HepG2 (cell line): ENCODE data around the gene PKN2. TPM values are rescaled to one million over a fixed set of nuclear protein-coding genes. Genes with fewer than 3 reads are reported as not detected.

Experiments used
- CBFB ChIP-seq: sonication (generic); formaldehyde crosslinking; IDR thresholded peaks from 2 replicates; pipeline ENCODE4 v1.4.0; 2020; ENCODE audit warnings: missing genetic modification reagents
- GATAD1 ChIP-seq: IDR thresholded peaks from 2 replicates; pipeline ENCODE4 v1.6.1; 2016; ENCODE audit warnings: missing genetic modification reagents, missing compliant biosample characterization
- MAFF ChIP-seq: IDR thresholded peaks from 2 replicates; pipeline ENCODE4 v1.6.1; 2011; ENCODE audit warnings: low read depth, low read length, improper control_type of control experiment
- NCOA1 ChIP-seq: sonication (generic); formaldehyde crosslinking; IDR thresholded peaks from 2 replicates; pipeline ENCODE4 v1.9.0; 2021; ENCODE audit warnings: missing genetic modification reagents
- NCOR1 ChIP-seq: fragments of 200-600 bp; sonication (generic); IDR thresholded peaks from 2 replicates; pipeline ENCODE4 v1.7.0; 2017; ENCODE audit warnings: antibody characterized with exemption, low read length, borderline replicate concordance
- RBM39 ChIP-seq: fragments of 200-400 bp; formaldehyde crosslinking; IDR thresholded peaks from one replicate; pipeline ENCODE4 v1.6.1; 2018; ENCODE audit warnings: antibody characterized with exemption, mild to moderate bottlenecking, low read depth, low read length; ENCODE audit not compliant: poor library complexity, severe bottlenecking
- SIN3B ChIP-seq: fragments of 150-350 bp; IDR thresholded peaks from 2 replicates; pipeline ENCODE4 v1.6.1; 2014; ENCODE audit warnings: low read length
- ZBTB21 ChIP-seq: sonication (generic); formaldehyde crosslinking; IDR thresholded peaks from 2 replicates; pipeline ENCODE4 v1.4.0; 2020; ENCODE audit warnings: missing genetic modification reagents
- ZFP36L1 ChIP-seq: sonication (generic); formaldehyde crosslinking; IDR thresholded peaks from 2 replicates; pipeline ENCODE4 v1.8.0; 2022; ENCODE audit warnings: mild to moderate bottlenecking, missing genetic modification reagents, moderate library complexity
- ZKSCAN1 ChIP-seq: fragments of 150-350 bp; IDR thresholded peaks from 2 replicates; pipeline ENCODE4 v1.6.1; 2014; ENCODE audit warnings: low read length
- ZNF124 ChIP-seq: sonication (generic); formaldehyde crosslinking; IDR thresholded peaks from 2 replicates; pipeline ENCODE4 v1.4.0; 2020; ENCODE audit warnings: missing genetic modification reagents
- ZNF383 ChIP-seq: sonication (generic); formaldehyde crosslinking; IDR thresholded peaks from 2 replicates; pipeline ENCODE4 v1.4.0; 2020; ENCODE audit warnings: missing genetic modification reagents, mild to moderate bottlenecking, borderline replicate concordance
- polyA plus RNA-seq, 8 experiments: library from polyadenylated mRNA; depleted of rRNA in 3 of 8; stranded (reverse) in 7 of 8; unstranded in 1 of 8; fragments of >200 nt; fragmentation: Illumina TruSeq in 4 of 8; extraction: Trizol in 4 of 8; gene quantifications; 2 replicates each; pipeline versions ENCODE4 v1.2.1 to v1.2.3, GENCODE V29; 2011 to 2016; ENCODE audit warnings: low read depth in 4 of 8, missing spikeins in 1 of 8, mixed read lengths in 1 of 8; ENCODE audit not compliant: insufficient read depth in 1 of 8
- total RNA-seq, 5 experiments: library from RNA; depleted of rRNA; stranded (reverse); fragments of >200 nt; fragmentation: Illumina TruSeq; extraction: Trizol; gene quantifications; 2 replicates each; pipeline ENCODE4 v1.2.3, GENCODE V29; 2016; ENCODE audit warnings: low read depth in 1 of 5
- TF ChIP-seq, protein P1 (sequence below): sonication (generic); formaldehyde crosslinking; IDR thresholded peaks from 2 replicates; pipeline ENCODE4 v1.8.1; 2022; ENCODE audit warnings: low read depth, mild to moderate bottlenecking, missing genetic modification reagents
- TF ChIP-seq, protein P2 (sequence below): sonication (generic); formaldehyde crosslinking; IDR thresholded peaks from 2 replicates; pipeline ENCODE4 v1.4.0; 2020; ENCODE audit warnings: missing genetic modification reagents
- TF ChIP-seq, protein P3 (sequence below): sonication (generic); formaldehyde crosslinking; IDR thresholded peaks from 2 replicates; pipeline ENCODE4 v1.5.0; 2020; ENCODE audit warnings: mild to moderate bottlenecking, missing genetic modification reagents
- TF ChIP-seq, protein P4 (sequence below): sonication (generic); formaldehyde crosslinking; IDR thresholded peaks from 2 replicates; pipeline ENCODE4 v1.4.0; 2020; ENCODE audit warnings: mild to moderate bottlenecking, missing genetic modification reagents
- TF ChIP-seq, protein P5 (sequence below): sonication (generic); formaldehyde crosslinking; IDR thresholded peaks from 2 replicates; pipeline ENCODE4 v1.5.0; 2020; ENCODE audit warnings: mild to moderate bottlenecking, missing genetic modification reagents
- TF ChIP-seq, protein P6 (sequence below): sonication (generic); formaldehyde crosslinking; IDR thresholded peaks from 2 replicates; pipeline ENCODE4 v1.8.0; 2022; ENCODE audit warnings: mild to moderate bottlenecking, missing genetic modification reagents; ENCODE audit not compliant: insufficient replicate concordance

PKN2 gene
- total and polyA plus RNA-seq, 2 of the 13 experiments (the other 11 are each of a cell fraction or from before 2014, with no cell fraction given) = 17.0 to 29.4 TPM

DNA sequence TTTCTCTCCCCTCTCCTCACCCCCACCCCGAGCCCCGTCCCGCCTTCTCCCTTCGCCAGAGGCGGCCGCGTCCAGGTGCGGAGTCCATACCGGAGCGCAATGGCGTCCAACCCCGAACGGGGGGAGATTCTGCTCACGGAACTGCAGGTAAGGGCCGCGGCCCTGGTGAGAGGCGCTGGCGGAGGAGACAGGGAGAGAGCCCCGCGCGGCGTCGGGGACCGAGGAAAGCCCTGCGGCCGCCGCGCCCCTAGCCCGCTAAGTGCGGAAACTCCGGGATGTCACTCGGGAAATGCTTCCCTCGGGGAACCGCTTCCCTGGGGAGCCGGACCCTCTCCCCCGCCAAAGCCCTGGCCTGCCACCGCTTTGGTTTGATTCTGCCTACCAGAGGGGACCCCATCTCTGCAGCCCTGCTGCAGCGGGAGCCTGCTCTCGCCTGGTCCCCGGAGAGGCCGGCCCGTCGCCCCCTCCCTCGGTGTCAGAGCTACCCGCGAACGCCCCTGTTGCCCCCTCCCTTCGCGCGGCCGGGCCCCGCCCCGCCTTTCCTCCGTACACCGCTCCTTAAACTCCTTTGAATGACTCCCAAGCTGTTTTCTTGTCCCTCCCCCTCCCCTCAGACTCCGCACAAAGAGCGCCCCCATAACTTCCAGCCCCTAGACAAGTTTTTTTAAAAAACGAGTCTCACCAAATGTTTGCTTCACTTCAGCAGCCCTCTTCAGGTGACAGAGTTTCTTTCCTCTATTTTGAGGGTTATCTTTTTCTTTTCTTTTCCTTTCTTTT, 597 bp downstream of the PKN2 start (continued):
- TF ChIP-seq, protein P1, sequence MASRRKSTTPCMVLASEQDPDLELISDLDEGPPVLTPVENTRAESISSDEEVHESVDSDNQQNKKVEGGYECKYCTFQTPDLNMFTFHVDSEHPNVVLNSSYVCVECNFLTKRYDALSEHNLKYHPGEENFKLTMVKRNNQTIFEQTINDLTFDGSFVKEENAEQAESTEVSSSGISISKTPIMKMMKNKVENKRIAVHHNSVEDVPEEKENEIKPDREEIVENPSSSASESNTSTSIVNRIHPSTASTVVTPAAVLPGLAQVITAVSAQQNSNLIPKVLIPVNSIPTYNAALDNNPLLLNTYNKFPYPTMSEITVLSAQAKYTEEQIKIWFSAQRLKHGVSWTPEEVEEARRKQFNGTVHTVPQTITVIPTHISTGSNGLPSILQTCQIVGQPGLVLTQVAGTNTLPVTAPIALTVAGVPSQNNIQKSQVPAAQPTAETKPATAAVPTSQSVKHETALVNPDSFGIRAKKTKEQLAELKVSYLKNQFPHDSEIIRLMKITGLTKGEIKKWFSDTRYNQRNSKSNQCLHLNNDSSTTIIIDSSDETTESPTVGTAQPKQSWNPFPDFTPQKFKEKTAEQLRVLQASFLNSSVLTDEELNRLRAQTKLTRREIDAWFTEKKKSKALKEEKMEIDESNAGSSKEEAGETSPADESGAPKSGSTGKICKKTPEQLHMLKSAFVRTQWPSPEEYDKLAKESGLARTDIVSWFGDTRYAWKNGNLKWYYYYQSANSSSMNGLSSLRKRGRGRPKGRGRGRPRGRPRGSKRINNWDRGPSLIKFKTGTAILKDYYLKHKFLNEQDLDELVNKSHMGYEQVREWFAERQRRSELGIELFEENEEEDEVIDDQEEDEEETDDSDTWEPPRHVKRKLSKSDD = no peak
- TF ChIP-seq ZNF383 (CRISPR knock-in tag) (peak; percentile 82; the same call in 1 of the 2 replicates), GATAD1 (CRISPR knock-in tag) (no peak), ZKSCAN1 (no peak), MAFF (no peak), NCOA1 (CRISPR knock-in tag) (no peak), ZNF124 (CRISPR knock-in tag) (no peak), RBM39 (peak; percentile 89), NCOR1 (no peak), ZFP36L1 (CRISPR knock-in tag) (no peak; the same call in 1 of the 2 replicates), ZBTB21 (no peak), CBFB (peak; percentile 39; the same call in 1 of the 2 replicates), SIN3B (no peak)
- TF ChIP-seq, protein P2, sequence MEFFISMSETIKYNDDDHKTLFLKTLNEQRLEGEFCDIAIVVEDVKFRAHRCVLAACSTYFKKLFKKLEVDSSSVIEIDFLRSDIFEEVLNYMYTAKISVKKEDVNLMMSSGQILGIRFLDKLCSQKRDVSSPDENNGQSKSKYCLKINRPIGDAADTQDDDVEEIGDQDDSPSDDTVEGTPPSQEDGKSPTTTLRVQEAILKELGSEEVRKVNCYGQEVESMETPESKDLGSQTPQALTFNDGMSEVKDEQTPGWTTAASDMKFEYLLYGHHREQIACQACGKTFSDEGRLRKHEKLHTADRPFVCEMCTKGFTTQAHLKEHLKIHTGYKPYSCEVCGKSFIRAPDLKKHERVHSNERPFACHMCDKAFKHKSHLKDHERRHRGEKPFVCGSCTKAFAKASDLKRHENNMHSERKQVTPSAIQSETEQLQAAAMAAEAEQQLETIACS (CRISPR knock-in tag) = no peak
- TF ChIP-seq, protein P3, sequence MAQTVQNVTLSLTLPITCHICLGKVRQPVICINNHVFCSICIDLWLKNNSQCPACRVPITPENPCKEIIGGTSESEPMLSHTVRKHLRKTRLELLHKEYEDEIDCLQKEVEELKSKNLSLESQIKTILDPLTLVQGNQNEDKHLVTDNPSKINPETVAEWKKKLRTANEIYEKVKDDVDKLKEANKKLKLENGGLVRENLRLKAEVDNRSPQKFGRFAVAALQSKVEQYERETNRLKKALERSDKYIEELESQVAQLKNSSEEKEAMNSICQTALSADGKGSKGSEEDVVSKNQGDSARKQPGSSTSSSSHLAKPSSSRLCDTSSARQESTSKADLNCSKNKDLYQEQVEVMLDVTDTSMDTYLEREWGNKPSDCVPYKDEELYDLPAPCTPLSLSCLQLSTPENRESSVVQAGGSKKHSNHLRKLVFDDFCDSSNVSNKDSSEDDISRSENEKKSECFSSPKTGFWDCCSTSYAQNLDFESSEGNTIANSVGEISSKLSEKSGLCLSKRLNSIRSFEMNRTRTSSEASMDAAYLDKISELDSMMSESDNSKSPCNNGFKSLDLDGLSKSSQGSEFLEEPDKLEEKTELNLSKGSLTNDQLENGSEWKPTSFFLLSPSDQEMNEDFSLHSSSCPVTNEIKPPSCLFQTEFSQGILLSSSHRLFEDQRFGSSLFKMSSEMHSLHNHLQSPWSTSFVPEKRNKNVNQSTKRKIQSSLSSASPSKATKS (CRISPR knock-in tag) = no peak
- TF ChIP-seq, protein P4, sequence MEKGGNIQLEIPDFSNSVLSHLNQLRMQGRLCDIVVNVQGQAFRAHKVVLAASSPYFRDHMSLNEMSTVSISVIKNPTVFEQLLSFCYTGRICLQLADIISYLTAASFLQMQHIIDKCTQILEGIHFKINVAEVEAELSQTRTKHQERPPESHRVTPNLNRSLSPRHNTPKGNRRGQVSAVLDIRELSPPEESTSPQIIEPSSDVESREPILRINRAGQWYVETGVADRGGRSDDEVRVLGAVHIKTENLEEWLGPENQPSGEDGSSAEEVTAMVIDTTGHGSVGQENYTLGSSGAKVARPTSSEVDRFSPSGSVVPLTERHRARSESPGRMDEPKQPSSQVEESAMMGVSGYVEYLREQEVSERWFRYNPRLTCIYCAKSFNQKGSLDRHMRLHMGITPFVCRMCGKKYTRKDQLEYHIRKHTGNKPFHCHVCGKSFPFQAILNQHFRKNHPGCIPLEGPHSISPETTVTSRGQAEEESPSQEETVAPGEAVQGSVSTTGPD (CRISPR knock-in tag) = peak; percentile 24; the same call in 1 of the 2 replicates
- TF ChIP-seq, protein P5, sequence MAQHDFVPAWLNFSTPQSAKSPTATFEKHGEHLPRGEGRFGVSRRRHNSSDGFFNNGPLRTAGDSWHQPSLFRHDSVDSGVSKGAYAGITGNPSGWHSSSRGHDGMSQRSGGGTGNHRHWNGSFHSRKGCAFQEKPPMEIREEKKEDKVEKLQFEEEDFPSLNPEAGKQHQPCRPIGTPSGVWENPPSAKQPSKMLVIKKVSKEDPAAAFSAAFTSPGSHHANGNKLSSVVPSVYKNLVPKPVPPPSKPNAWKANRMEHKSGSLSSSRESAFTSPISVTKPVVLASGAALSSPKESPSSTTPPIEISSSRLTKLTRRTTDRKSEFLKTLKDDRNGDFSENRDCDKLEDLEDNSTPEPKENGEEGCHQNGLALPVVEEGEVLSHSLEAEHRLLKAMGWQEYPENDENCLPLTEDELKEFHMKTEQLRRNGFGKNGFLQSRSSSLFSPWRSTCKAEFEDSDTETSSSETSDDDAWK (CRISPR knock-in tag) = no peak
- TF ChIP-seq, protein P6, sequence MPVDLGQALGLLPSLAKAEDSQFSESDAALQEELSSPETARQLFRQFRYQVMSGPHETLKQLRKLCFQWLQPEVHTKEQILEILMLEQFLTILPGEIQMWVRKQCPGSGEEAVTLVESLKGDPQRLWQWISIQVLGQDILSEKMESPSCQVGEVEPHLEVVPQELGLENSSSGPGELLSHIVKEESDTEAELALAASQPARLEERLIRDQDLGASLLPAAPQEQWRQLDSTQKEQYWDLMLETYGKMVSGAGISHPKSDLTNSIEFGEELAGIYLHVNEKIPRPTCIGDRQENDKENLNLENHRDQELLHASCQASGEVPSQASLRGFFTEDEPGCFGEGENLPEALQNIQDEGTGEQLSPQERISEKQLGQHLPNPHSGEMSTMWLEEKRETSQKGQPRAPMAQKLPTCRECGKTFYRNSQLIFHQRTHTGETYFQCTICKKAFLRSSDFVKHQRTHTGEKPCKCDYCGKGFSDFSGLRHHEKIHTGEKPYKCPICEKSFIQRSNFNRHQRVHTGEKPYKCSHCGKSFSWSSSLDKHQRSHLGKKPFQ (CRISPR knock-in tag) = no peak
